Uterus (tissue), 2 donors: ENCODE data around the gene THAP3.

Experiments
- CTCF ChIP-seq, 4 experiments: fragments of 200-600 bp in 2 of 4; fragments of 450-650 bp in 2 of 4; sonication (generic) in 2 of 4; IDR thresholded peaks; one replicate each; pipeline ENCODE4 v1.5.1; 2016 to 2019; ENCODE audit warnings: antibody characterized with exemption in 4 of 4, mild to moderate bottlenecking in 2 of 4, moderate library complexity in 1 of 4
- POLR2A ChIP-seq, 2 donors: fragments of 450-650 bp; IDR thresholded peaks; one replicate each; pipeline ENCODE4 v1.6.1; 2016; ENCODE audit warnings: antibody characterized with exemption in 2 of 2, mild to moderate bottlenecking in 1 of 2, moderate library complexity in 1 of 2

DNA sequence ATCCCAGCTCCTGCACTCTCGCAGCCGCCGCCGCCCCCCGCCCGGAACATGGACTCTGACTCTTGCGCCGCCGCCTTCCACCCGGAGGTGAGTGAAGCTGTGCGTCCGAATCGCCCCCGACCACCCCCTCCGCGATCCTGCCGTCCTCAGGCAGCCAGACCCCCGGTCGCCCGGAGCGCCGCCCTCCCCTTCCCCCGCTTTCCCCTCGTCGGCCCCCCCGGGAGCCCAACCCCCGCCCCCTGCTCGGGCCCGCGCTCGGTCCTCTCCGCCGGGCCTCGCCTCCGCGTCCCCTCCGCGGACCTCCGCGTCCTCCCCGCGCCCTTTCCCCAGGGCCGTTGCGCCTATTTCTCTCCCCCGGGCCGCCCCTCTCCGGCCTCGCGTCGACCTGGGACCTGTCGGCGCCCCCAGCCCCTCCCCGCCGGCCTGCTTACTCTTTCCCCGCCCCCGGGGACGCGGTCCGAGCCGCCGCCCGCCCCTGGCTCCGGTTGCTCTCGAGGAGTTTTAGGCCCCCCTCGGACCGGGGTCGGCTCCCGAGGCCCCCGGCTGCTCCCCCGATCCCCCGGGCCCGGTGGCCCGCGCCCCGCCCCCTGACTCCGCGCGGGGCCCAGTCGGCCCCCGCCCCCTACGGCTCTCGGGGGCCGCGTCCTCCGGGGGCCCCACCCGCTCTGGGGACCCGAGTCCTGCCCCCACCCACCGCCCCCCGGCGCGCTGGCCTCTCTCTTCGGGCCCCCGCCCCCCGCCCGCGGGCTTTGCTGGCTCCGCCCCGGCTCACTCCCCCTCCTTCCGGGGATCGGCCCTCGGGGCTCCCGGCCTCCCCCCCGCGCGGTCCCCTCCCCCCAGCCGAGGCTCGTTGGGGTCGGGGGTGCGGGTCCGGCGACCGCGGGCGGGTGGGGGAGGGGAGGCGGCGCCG lies 10.4 kb upstream of the THAP3 start:
- TF ChIP-seq CTCF (IDR thresholded peaks at IDR 0.05) = no peak
- TF ChIP-seq POLR2A (IDR thresholded peaks at IDR 0.05) = no peak
